Amniotic stem cell (primary cell): ENCODE data around the gene BHLHA9.

Source experiments
- DNase-seq: peaks from one replicate; lab custom pipeline; 2025; lab: John Stamatoyannopoulos, UW

BHLHA9 gene

DNA sequence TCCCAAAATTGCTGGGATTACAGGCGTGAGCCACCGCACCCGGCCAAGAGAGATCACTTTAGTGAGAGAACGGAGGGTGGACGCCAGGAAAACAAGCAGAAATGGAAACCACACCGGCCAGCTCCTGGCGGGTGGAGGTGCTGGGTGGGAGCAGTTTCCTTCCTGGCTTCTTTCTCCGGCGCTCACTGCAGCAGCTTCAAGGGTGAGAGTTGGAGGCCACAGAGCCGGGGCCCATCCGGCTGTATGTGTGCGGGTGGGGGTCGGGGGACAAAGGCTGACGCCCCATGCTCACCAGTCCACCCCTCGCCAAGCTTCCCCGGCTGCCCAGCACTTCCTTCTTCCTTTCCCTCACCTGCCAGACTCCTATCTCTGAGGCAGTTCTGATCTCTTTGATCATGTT lies 13.5 kb upstream of the BHLHA9 start:
- DNase-seq, result no peak

DNA sequence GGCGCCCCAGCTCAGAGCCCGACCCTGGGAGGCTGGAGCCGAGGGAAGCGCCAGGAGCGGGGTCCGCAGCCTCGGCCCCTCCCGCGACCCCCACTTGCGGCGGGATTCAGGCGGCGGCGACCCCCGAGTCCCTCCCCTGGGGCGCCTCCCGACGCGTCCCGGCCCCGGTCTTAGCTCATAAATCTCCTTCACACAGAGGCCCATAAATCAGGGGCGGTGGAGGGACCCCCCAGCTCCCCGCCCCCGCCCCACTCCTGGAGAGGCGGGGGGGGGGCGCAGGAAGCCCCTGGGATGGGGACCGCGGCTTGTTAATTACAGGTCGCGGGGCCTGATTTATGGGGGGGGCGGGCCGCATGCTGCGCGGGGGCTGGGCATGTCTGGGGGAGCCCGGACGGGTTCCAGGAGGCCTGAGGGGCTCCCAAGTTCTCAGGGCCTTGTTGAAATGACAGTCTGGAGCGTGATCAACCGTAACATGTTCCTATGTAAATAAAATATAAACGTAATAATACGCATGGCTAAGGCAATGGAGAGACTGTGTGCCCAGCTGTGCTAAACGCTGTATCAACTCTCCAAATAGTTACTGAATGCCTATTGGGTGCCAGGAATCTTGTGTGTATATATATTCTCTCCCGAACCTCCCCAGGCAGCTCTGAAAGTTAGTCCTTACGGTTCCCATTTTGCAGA lies 10.0 kb upstream of the BHLHA9 start:
- DNase-seq, result no peak

DNA sequence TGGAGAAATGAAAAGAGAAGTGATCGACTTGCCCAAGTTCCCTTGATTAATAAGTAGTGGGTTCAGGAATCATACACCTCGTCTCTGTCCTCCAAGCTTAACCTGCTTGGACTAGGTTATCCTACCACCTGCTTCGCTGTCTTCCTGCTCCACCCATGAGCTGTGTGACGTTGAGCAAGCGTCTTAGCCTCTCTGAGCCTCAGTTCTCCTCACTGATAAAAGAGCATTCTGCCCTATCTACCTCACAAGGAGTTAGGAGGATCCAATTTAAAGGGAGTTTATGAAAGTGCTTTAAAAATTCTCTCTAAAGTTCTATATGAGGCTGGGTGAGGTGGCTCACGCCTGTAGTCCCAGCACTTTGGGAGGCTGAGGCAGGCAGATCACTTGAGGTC lies 9.5 kb upstream of the BHLHA9 start:
- DNase-seq, result no peak

DNA sequence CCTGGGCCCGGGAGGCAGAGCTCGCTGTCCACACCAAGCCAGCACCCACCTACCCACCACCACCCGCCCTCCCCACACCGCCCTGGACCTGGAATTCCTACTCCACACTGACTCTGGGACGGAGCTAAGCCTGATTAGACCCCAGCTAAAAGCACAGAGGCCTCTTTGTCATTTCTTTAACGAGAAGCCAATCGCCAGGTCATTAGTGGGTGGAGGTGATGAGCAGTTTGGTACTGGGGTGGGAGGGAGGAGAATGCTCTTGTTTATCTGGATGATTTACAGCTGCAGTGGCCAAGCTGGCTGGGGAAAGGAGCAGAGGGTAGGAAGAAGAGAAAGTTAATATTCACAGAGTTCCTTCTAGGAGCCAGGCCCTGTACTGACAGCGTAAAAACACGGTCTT lies 6.0 kb upstream of the BHLHA9 start:
- DNase-seq, result no peak

DNA sequence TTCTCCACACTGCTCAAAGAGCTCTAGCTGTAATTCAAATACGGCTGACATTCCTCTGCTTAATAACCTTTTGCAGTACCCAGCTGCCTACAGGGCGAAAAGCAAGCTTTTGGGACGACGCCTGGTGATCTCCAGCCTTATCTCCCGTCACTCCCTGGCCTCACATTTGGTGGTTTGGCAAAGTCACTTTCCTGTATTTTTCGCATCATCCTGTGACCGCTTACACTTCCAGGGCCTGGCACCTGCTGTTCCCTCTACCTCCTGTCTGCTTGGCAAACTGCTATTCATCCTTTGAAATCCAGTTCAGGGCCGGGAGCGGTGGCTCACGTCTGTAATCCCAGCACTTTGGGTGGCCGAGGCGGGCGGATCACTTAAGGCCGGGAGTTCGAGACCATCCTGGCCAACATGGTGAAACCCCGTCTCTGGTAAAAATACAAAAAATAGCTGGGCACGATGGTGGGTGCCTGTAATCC lies 2.7 kb upstream of the BHLHA9 start:
- DNase-seq, result no peak

DNA sequence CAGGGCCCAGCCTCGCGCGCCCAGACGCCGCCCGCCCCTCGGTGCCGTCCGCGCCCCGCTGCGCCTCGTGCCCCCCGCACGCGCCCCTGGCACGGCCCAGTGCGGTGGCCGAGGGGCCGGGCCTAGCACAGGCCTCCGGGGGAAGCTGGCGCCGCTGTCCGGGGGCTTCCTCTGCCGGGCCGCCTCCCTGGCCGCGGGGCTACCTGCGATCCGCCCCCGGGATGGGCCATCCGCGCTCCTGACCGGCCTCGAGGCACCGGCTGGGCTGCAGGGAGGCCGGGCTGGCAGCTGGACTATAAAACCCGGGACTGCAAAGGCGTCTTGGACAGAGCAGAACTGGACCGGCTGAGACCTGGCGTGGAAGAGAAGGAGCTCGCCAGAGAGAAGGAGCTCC lies 783 bp downstream of the BHLHA9 start:
- DNase-seq, result no peak

DNA sequence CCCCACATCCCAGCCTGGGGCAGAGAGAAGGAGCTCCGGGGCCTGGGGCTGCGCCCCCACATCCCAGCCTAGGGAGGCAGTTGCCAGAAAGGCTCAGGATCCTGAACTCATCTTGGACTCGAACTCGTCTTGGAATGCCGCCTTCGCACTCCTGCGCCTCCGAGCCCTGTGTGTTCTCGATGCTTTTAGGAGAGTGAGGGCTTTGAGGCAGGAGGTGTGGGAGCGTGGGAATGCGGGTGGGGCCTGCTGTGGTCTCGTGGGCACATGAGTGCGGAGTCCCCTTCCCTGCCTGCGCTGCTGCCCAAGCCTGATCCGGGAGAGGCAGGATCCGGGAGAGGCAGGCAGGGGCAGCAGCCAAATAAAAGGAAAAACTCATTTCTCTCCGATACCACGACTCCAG lies 1.2 kb downstream of the BHLHA9 start:
- no peak for DNase-seq

DNA sequence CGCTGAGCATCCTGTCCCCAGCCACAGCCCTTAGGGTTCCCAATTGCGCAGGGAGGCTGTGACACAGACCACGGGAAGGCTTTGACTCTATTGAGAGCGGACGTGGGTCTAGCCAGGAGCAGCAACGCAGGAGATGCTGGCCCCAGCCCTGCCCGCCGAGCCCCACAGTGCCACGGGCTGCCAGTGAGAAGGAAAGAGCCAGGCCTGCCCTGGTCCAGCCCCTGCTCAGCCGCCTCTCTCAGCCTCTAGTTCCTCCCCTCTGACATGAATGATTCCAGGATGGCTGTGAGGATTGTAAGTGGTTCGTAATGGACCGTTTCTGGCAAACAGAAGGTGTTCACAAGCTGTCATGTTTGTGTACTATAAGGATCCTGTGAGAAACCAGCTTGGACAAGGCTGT lies 2.5 kb downstream of the BHLHA9 start:
- DNase-seq, result no peak

DNA sequence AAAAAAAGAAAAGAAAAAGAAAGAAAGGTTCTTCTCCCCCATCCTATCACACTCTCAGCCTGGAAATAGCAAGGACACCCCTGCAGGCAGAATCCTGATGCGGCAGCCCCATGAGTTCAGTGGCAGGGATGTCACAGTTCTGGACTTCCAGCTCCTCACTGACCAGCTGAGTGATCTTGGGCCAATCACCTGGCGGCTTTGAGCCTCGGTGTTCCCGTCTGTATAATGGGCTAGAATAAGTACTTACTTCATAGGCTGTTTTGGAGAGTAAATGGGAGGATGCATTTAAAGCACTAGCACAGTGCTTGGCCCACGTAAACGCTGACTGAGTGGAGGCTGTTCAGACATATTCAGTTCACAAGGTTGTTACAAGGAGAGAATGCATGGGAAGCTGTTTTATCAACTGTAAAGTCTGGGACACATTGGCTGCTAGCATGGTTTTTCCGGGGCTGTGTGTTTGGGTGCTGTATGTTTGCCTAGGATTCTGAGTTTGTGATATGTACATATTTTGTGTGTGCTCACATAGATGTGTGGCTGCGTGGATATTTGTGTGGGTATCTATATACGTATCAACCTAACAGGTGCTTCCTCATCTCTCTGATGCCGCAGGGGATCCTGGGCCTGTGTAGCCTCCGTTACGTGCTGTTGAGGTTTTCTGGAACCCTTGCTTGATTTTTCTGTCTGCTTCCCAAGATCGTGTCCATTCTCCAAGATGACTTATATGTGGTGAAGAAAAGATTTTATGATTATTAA lies 3.4 kb downstream of the BHLHA9 start:
- DNase-seq, result no peak

DNA sequence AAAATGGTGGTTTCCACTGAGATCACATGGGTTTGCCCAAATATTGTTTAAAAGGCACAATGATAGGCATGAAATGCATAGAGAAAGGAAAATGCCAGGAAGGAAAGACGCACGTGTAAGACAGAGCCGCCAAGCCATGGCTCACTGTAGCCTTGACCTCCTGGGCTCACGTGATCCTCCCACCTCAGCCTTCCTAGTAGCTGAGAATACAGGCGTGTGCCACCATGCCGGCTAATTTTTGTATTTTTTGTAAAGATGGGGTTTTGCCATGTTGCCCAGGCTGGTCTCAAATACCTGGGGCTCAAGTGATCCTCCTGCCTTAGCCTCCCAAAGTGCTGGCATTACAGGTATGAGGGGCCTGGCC lies 4.0 kb downstream of the BHLHA9 start:
- no peak for DNase-seq

DNA sequence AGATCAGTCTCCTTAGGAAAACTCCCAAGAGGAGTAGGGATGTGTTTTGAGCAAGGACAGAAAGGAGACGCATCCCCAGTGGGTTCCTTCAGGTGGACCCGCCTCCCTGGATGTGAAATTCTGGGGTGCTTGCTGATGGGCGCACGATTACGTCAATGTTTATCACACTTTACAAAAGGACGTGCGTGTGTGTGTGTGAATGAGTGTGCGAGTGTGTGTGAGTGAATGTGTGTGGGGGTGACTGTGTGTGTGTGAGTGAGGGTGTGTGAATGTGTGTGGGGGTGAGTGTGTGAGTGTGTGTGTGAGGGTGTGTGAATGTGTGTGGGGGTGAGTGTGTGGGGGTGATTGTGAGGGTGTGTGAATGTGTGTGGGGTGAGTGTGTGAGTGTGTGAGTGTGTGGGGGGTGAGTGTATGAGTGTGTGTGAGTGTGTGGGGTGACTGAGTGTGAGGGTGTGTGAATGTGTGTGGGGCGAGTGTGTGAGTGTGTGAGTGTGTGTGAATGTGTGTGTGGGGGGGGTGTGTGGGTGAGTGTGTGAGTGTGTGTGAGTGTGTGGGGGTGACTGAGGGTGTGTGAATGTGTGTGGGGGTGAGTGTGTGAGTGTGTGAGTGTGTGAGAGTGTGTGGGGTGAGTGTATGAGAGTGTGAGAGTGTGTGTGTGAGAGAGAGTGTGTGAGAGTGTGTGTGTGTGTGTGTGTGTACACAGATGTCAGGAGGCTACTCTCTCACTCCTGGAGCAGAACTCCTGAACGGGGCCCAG lies 5.1 kb downstream of the BHLHA9 start:
- no peak for DNase-seq

DNA sequence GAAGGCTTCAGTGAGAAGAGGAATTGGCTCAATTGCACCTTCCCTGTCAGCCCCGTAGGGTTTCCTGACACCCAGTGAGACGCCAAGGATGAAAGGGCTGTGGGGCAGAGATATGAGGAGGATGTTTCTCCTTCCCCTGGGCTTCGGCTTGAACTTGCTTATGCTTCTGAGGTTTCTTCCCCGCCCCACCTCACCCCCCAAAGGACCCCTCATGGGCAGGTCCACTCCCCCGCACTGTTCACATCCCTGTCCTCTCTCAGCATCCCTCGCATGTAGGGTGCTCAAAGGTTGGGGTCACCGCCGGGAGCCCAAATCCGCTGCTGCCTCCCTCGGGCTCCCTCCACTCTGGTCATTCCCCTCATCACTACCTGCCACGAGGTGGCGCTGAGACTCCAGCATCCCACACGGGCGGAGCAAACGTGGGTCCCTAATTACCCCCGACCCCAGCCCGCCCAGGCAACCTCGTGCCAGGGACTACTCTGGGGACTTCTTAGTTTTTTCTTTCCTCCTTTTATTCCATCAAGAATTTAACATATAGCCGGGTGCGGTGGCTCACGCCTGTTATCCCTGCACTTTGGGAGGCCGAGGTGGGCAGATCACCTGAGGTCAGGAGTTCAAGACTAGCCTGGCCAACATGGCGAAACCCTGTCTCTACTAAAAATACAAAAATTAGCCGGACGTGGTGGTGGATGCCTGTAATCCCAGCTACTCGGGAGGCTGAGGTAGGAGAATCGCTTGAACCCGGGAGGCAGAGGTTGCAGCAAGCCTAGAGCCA lies 5.9 kb downstream of the BHLHA9 start:
- peak; percentile 21 for DNase-seq

DNA sequence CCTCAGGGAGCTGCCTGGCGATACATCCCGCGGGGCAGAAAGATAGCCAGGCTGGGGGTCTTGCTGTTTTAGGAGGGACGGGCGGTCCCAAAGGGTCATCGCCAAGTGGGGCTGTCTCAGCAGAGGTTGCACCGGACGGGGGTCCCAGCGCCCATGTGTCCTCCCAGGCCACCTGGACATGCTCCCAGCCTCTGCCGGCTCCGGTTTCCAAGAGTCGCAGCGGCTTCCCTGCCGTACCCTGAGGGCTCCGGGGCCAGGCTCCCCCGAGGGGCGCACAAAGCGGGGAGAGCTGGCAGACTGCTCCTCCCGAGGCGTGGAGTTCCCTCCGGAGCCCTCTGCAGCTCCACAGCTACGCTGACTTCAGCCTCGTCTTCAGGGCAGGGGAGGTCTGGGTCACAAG lies 10.4 kb downstream of the BHLHA9 start:
- no peak for DNase-seq

DNA sequence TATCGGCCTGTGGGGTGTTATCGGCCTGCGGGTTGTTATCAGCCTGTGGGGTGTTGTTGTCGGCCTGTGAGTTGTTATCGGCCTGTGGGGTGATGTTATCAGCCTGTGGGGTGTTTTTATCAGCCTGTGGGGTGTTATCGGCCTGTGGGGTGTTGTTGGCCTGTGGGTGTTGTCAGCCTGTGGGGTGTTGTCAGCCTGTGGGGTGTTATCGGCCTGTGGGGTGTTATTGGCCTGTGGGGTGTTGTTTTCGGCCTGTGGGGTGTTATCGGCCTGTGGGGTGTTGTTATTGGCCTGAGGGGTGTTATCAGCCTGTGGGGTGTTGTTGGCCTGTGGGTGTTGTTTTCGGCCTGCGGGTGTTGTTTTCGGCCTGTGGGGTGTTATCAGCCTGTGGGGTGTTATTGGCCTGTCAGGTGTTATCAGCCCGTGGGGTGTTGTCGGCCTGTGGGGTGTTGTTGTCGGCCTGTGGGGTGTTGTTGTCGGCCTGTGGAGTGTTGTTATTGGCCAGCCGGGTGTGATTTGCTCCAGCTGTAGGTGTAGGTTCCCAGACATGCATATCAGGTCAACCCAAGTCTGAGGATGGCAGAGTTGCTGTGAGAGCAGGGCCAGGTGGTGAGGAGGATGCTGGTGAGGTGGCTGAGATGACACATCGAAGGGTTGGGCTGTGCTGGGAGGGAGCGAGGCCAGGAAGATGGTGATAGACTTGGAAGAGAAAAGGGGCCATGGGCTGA lies 16.3 kb downstream of the BHLHA9 start:
- DNase-seq, result no peak

DNA sequence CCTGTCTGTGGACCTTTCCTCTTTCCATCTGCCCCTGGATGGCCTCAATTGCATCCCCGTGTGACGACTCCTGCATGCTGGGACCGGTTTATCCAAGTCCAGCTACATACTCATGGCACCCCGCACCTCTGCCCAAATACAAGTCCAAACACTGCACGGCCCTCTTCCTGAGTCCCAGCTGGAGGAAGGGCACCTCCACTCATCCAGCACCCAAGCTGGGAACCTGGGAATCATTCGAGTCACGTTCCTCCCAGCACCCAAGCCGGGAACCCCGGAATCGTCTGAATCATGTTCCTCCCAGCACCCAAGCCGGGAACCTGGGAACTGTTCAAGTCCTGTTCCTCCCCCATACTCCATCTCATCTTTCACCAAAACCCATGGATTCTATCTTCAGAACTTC lies 19.5 kb downstream of the BHLHA9 start:
- DNase-seq, result no peak

DNA sequence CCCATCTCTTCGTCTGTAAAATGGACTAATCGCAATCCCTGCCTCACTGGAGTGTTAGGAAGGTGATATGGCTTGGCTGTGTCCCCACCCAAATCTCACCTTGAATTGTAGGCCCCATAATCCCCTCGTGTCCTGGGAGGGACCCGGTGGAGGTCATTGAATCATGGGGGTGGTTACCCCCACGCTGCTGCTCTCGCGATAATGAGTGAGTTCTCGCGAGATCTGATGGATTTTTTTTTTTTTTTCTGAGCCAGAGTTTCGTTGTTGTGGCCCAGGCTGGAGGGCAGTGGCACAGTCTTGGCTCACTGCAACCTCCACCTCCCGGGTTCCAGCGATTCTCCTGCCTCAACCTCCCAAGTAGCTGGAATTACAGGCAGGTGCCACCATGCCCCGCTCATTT lies 20.4 kb downstream of the BHLHA9 start:
- DNase-seq, result no peak

DNA sequence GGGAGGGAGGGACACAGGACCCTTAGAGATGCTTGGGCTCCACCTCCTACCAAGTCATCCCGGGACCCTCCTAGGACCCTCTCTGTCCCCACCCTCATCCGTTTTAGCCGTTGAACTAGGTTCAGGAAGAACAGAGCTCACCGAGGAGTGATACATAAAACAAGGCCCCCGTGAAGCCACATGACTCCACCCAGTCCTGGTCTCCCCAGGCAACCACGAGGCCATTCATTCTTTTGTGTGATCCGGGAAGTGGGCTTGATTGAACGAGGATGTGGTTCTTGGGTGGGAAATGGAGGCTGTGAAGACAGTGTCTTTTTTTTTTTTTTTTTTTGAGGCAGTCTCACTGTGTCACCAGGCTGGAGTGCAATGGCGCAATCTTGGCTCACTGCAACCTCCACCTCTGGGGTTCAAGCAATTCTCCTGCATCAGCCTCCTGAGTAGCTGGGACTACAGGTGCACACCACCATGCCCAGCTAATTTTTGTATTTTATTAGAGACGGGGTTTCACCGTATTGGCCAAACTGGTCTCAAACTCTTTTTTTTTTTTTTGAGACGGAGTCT lies 24.0 kb downstream of the BHLHA9 start:
- DNase-seq, result no peak

DNA sequence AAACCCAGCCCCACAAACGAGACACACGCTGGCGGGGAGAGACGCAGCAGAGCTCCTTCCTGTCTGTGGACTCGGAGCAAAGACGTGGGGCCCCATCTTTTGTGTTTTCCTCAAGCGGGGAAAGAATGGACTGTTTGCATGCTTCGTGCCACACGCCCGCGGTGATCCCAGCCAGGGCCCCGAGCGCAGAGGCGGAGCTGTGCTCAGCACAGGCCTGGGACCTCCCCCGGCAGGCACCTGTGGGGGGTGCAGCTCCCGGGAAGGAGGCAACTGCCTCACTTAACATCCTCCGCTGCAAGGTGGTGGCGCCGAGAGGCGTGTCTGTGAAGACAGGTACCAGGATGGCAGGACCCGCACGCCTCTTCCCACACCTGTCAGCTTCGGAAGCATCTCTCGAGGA lies 28.4 kb downstream of the BHLHA9 start:
- DNase-seq, result no peak

DNA sequence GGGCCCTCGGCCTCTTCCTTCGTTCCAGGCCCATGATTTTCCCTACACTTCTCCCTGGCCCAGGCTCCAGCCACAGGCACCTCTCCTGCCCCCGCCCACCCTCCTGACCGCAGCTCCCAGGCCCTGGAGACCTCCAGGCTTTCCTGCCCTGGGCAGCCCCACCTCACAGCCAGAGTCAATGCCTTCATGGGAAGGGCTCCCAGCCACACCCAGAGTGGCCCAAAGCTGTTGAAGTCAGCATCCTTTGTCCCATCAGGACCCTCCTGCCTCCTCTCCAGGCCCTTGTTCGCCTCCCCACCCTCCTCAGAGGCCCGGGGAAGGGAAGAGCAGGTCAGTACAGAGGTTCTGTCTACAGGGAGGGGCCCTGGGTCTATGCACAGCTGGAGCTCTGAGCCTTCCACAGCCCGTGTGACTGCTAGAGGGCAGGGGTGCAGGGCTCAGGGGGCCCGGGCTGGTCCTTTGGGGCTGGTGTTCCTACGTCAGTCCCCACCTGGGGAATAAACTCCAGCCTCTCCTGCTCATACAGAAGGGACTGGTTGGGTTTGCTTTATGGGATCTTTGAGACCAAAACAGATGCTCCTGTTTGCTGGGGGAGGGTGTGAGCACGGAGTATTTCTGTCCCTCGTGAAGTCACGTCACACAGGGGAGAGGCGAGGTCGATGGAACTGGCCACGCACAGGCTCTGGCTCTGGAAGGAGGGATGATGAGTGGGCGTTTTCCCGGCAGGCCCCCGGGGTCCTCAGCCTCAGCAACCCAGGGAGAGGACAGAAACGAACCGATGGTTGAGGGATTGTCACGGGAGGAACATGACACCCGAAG lies 29.5 kb downstream of the BHLHA9 start:
- no peak for DNase-seq

DNA sequence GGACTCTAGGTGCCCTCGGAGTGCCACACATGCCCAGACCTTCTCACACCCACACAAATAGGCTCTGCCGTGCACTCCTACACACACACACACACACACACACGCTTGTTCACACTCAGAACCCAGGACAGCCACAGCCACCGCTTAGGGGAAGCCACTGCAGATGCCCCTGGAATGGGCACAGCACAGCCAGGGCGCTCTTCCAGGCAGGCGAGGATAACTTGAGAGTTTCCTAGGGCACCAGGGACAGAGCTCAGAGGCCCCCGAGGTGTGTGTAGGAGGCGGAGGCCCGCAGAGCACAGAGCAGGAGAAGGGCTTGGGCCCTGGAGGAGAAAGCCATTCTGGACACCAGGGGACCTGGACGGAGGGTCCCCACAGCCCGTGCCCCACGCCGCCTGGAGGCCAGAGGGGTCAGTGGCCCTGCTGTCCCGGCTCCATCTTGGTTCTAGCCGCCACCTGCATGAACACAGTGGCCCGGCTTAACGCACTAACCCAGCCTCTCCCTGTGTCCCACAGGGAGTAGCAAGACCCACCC lies 30.2 kb downstream of the BHLHA9 start:
- DNase-seq, result no peak
